H1 (cell line): ENCODE measurements around the gene PIGK. TPM values are rescaled to one million over a fixed set of nuclear protein-coding genes. Genes with fewer than 3 reads are reported as not detected.

Source experiments
- CTCF ChIA-PET: fragments of 300-600 bp; sonication (Branson Sonifier 250); formaldehyde crosslinking; loops from one replicate; lab custom pipeline; 2021; ENCODE audit not compliant: partially characterized antibody; lab: Charles Lee
- POLR2A ChIA-PET: fragments of 300-600 bp; sonication (Branson Sonifier 250); formaldehyde crosslinking; loops from one replicate; lab custom pipeline; 2021; ENCODE audit warnings: inconsistent platforms; ENCODE audit not compliant: partially characterized antibody; lab: Charles Lee
- DNase-seq, 2 experiments: peaks; one replicate each; pipeline versions ENCODE4 v3.0.0 to v3.0.0-alpha.2; 2010 to 2022; ENCODE audit warnings: low spot score in 2 of 2, low read depth in 1 of 2, mixed read lengths in 1 of 2
- FAIRE-seq: peaks from 2 replicates; lab custom pipeline; 2011; peaks lifted over from hg19 to GRCh38; lab: Jason Lieb, UNC
- H2AFZ ChIP-seq: 2 replicates; pipeline ENCODE4 v1.8.1; 2012; ENCODE audit warnings: low read length, inconsistent platforms
- H2AK5ac ChIP-seq: 2 replicates; pipeline ENCODE4 v1.6.1; 2013; ENCODE audit warnings: low read depth, low read length
- H2BK120ac ChIP-seq: replicated peaks from 2 replicates; pipeline ENCODE3; 2013; ENCODE audit warnings: low read depth, low read length, inconsistent platforms
- H2BK12ac ChIP-seq: 2 replicates; pipeline ENCODE4 v1.6.1; 2013; ENCODE audit warnings: low read depth, low read length
- H2BK15ac ChIP-seq: 2 replicates; pipeline ENCODE4 v1.6.1; 2013; ENCODE audit warnings: low read length
- H2BK20ac ChIP-seq: 2 replicates; pipeline ENCODE4 v1.6.1; 2013; ENCODE audit warnings: low read length
- H2BK5ac ChIP-seq: 2 replicates; pipeline ENCODE4 v1.6.1; 2013; ENCODE audit warnings: low read depth, low read length
- H3K14ac ChIP-seq: 2 replicates; pipeline ENCODE4 v1.6.1; 2013; ENCODE audit warnings: inconsistent platforms; ENCODE audit not compliant: insufficient read length
- H3K18ac ChIP-seq: 2 replicates; pipeline ENCODE4 v1.6.1; 2013; ENCODE audit warnings: low read length; ENCODE audit errors: extremely low read depth
- H3K23ac ChIP-seq: 2 replicates; pipeline ENCODE4 v1.6.1; 2013; ENCODE audit warnings: inconsistent platforms; ENCODE audit not compliant: insufficient read length
- H3K23me2 ChIP-seq: 2 replicates; pipeline ENCODE4 v1.6.1; 2013; ENCODE audit warnings: low read depth, low read length
- H3K27ac ChIP-seq: 2 replicates; pipeline ENCODE4 v1.6.1; 2011; ENCODE audit warnings: low read depth, low read length, inconsistent platforms
- H3K27me3 ChIP-seq, 4 experiments: replicated peaks in 1 of 4; 1 replicate in 1 of 4; 2 replicates in 3 of 4; pipeline versions ENCODE4 v1.6.1 to v1.8.1; 2011 to 2013; ENCODE audit warnings: low read length in 3 of 4, mild to moderate bottlenecking in 3 of 4, inconsistent platforms in 2 of 4, mixed read lengths in 2 of 4, moderate library complexity in 1 of 4; ENCODE audit not compliant: control insufficient read depth in 3 of 4, insufficient read depth in 3 of 4; ENCODE audit errors: extremely low read depth in 1 of 4
- H3K36me3 ChIP-seq, 4 experiments: 2 replicates each; pipeline versions ENCODE4 v1.6.1 to v1.8.1; 2011 to 2013; ENCODE audit warnings: mild to moderate bottlenecking in 4 of 4, low read length in 3 of 4, moderate library complexity in 2 of 4, control low read depth in 1 of 4, inconsistent platforms in 1 of 4; ENCODE audit not compliant: insufficient read depth in 4 of 4, control insufficient read depth in 2 of 4
- H3K4ac ChIP-seq: replicated peaks from 2 replicates; pipeline ENCODE3; 2013; ENCODE audit warnings: low read length, low read depth, mixed read lengths, inconsistent platforms; ENCODE audit not compliant: insufficient read length
- H3K4me1 ChIP-seq, 4 experiments: replicated peaks in 1 of 4; 1 replicate in 1 of 4; 2 replicates in 3 of 4; pipeline versions ENCODE4 v1.6.1 to v1.8.1; 2011 to 2013; ENCODE audit warnings: low read length in 3 of 4, inconsistent platforms in 2 of 4, mixed read lengths in 1 of 4; ENCODE audit not compliant: insufficient read depth in 4 of 4, control insufficient read depth in 3 of 4
- H3K4me2 ChIP-seq, 2 experiments: 2 replicates each; pipeline versions ENCODE4 v1.6.1 to v1.8.1; 2011 to 2013; ENCODE audit warnings: low read depth in 2 of 2, low read length in 2 of 2, control low read depth in 1 of 2, inconsistent platforms in 1 of 2, mild to moderate bottlenecking in 1 of 2; ENCODE audit not compliant: insufficient read depth in 1 of 2
- H3K4me3 ChIP-seq, 4 experiments: fragments of 200-600, 300-600 bp in 1 of 4; sonication (generic), shearing (Covaris generic), sonication (Bioruptor Twin) in 1 of 4; 2 replicates each; pipeline versions ENCODE4 v1.5.1 to v1.8.1; 2011 to 2016; ENCODE audit warnings: low read length in 4 of 4, low read depth in 3 of 4, control low read depth in 2 of 4, inconsistent platforms in 2 of 4, mild to moderate bottlenecking in 2 of 4, mixed read lengths in 1 of 4, moderate library complexity in 1 of 4; ENCODE audit not compliant: insufficient read depth in 2 of 4; ENCODE audit errors: extremely low read depth in 1 of 4
- H3K56ac ChIP-seq: replicated peaks from 2 replicates; pipeline ENCODE3; 2013; ENCODE audit warnings: low read depth, mild to moderate bottlenecking, mixed read lengths, low read length, inconsistent platforms; ENCODE audit not compliant: insufficient read length
- H3K79me1 ChIP-seq: 2 replicates; pipeline ENCODE4 v1.6.1; 2013; ENCODE audit warnings: low read depth, low read length, control low read depth
- H3K79me2 ChIP-seq, 2 experiments: 2 replicates each; pipeline versions ENCODE4 v1.6.1 to v1.8.1; 2012 to 2013; ENCODE audit warnings: low read length in 2 of 2, mild to moderate bottlenecking in 2 of 2, inconsistent platforms in 1 of 2; ENCODE audit not compliant: insufficient read depth in 2 of 2, control insufficient read depth in 1 of 2
- H3K9ac ChIP-seq, 4 experiments: replicated peaks in 1 of 4; 1 replicate in 1 of 4; 2 replicates in 3 of 4; pipeline versions ENCODE4 v1.6.1 to v1.8.1; 2011 to 2013; ENCODE audit warnings: low read depth in 3 of 4, low read length in 3 of 4, control low read depth in 2 of 4, mild to moderate bottlenecking in 2 of 4, moderate library complexity in 2 of 4, inconsistent platforms in 1 of 4; ENCODE audit errors: extremely low read depth in 1 of 4
- H3K9me3 ChIP-seq, 2 experiments: 2 replicates each; pipeline versions ENCODE4 v1.6.1 to v1.8.1; 2012 to 2013; ENCODE audit warnings: mild to moderate bottlenecking in 2 of 2, moderate library complexity in 2 of 2, control low read depth in 1 of 2, inconsistent platforms in 1 of 2, low read depth in 1 of 2, low read length in 1 of 2, mixed read lengths in 1 of 2; ENCODE audit not compliant: insufficient read depth in 2 of 2
- H4K20me1 ChIP-seq, 2 experiments: replicated peaks in 1 of 2; 2 replicates each; pipeline versions ENCODE3 to v1.8.1; 2011 to 2013; ENCODE audit warnings: inconsistent platforms in 2 of 2, low read length in 2 of 2, mild to moderate bottlenecking in 1 of 2; ENCODE audit not compliant: insufficient read depth in 2 of 2, control insufficient read depth in 1 of 2
- H4K5ac ChIP-seq: 2 replicates; pipeline ENCODE4 v1.6.1; 2013; ENCODE audit warnings: low read length, low read depth, mixed read lengths, inconsistent platforms; ENCODE audit not compliant: insufficient read length
- H4K8ac ChIP-seq: 2 replicates; pipeline ENCODE4 v1.8.0; 2013; ENCODE audit warnings: mild to moderate bottlenecking, moderate library complexity, low read length, inconsistent platforms; ENCODE audit not compliant: insufficient read depth; ENCODE audit errors: extremely low read depth
- H4K91ac ChIP-seq: replicated peaks from 2 replicates; pipeline ENCODE3; 2013; ENCODE audit warnings: low read length, mixed read lengths, inconsistent platforms; ENCODE audit not compliant: insufficient read length
- ASH2L ChIP-seq: fragments of 200-600, 300-600 bp; sonication (generic); IDR thresholded peaks from one replicate; pipeline ENCODE4 v1.7.1; 2017; ENCODE audit warnings: low read length
- ATF3 ChIP-seq: IDR thresholded peaks from 2 replicates; pipeline ENCODE4 v1.6.1; 2011; ENCODE audit warnings: low read depth, mild to moderate bottlenecking, low read length; ENCODE audit not compliant: insufficient read depth
- BCL11A ChIP-seq, 2 experiments: IDR thresholded peaks; one replicate each; pipeline ENCODE4 v1.6.1; 2011; ENCODE audit warnings: low read depth in 2 of 2, low read length in 2 of 2, mild to moderate bottlenecking in 2 of 2
- CTCF ChIP-seq, 3 experiments: IDR thresholded peaks; 1 replicate in 2 of 3; 2 replicates in 1 of 3; pipeline versions ENCODE4 v1.5.1 to v1.6.1; 2011; ENCODE audit warnings: low read length in 3 of 3, mild to moderate bottlenecking in 3 of 3, inconsistent platforms in 2 of 3, low read depth in 1 of 3, moderate library complexity in 1 of 3; ENCODE audit not compliant: insufficient read depth in 1 of 3; ENCODE audit errors: control extremely low read depth in 1 of 3
- KDM1A ChIP-seq: fragments of 200-600, 300-600 bp; sonication (generic); IDR thresholded peaks from 2 replicates; pipeline ENCODE4 v1.7.1; 2016; ENCODE audit warnings: mild to moderate bottlenecking, low read length, borderline replicate concordance
- MAX ChIP-seq: IDR thresholded peaks from 2 replicates; pipeline ENCODE4 v1.6.1; 2012; ENCODE audit warnings: inconsistent platforms
- NANOG ChIP-seq: IDR thresholded peaks from 2 replicates; pipeline ENCODE4 v1.6.1; 2011; ENCODE audit warnings: low read length, low read depth, mild to moderate bottlenecking, inconsistent platforms; ENCODE audit not compliant: insufficient read depth, poor library complexity, severe bottlenecking
- NRF1 ChIP-seq: IDR thresholded peaks from 2 replicates; pipeline ENCODE4 v1.6.1; 2011; ENCODE audit warnings: mild to moderate bottlenecking, low read depth, low read length, improper control_type of control experiment
- POLR2A ChIP-seq, 2 experiments: IDR thresholded peaks; 1 replicate in 1 of 2; 2 replicates in 1 of 2; pipeline ENCODE4 v1.6.1; 2011; ENCODE audit warnings: low read depth in 2 of 2, low read length in 2 of 2, mild to moderate bottlenecking in 2 of 2; ENCODE audit errors: control extremely low read depth in 1 of 2
- RNF2 ChIP-seq: fragments of 200-900, 300-1000 bp; sonication (generic); IDR thresholded peaks from 2 replicates; pipeline ENCODE4 v1.7.1; 2016; ENCODE audit warnings: borderline replicate concordance, low read depth, mild to moderate bottlenecking, antibody characterized with exemption, low read length; ENCODE audit not compliant: poor library complexity, severe bottlenecking; ENCODE audit errors: missing control alignments
- RXRA ChIP-seq: IDR thresholded peaks from 2 replicates; pipeline ENCODE4 v1.6.1; 2011; ENCODE audit warnings: low read depth, mild to moderate bottlenecking, low read length, moderate library complexity; ENCODE audit not compliant: insufficient read depth
- WGBS, 2 experiments: shearing (Covaris generic) in 1 of 2; methylation state at CpG; one replicate each; pipeline versions ENCODE4 v1.1.6 to v1.1.7; 2013 to 2015; ENCODE audit warnings: low lambda C conversion rate in 2 of 2, mixed read lengths in 2 of 2, inconsistent platforms in 1 of 2, low coverage in 1 of 2, missing lambda C conversion rate in 1 of 2; ENCODE audit not compliant: insufficient replicate concordance in 2 of 2, insufficient coverage in 1 of 2, insufficient read length in 1 of 2; ENCODE audit errors: extremely low coverage in 1 of 2, missing lambda C conversion rate in 1 of 2; 5-methylcytosine and 5-hydroxymethylcytosine counted together
- polyA plus RNA-seq, 7 experiments: library from polyadenylated mRNA; depleted of rRNA in 3 of 7; stranded (reverse) in 5 of 7; unstranded in 2 of 7; fragments of >200 nt in 5 of 7; fragments of 200-250 nt in 2 of 7; gene quantifications; 1 replicate in 5 of 7; 2 replicates in 1 of 7; 4 replicates in 1 of 7; pipeline versions ENCODE4 v1.2.1 to v1.2.3, GENCODE V29; 2011 to 2013; ENCODE audit warnings: missing spikeins in 2 of 7, mixed read lengths in 2 of 7
- total RNA-seq: library from RNA; stranded (reverse); fragmentation: NEBNext Ultra II Directional; extraction: Animal tissue kit (Norgen Biotek cat#: 25700); gene quantifications from 2 replicates; pipeline ENCODE4 v1.2.1, GENCODE V29; 2021

Gene PIGK
- total and polyA plus RNA-seq, 2 of the 8 experiments (the other 6 are each of a cell fraction or from before 2014, with no cell fraction given): 5.6 to 23.2 TPM

GRCh38 chr1:77227381-77227780, 8.2 kb upstream of the PIGK start:
- Histone ChIP-seq H3K14ac (no peak overlapping the region), H3K4ac (no peak overlapping the region), H3K36me3 (no peaks in the 10 kb centered on the region; a peak in 1 of 8 replicates), H3K79me2 (no peaks in the 10 kb centered on the region), H4K8ac (no peak overlapping the region), H3K4me3 (no peak overlapping the region), H3K4me2 (no peak overlapping the region), H3K18ac (no peak overlapping the region), H2AFZ (no peak overlapping the region), H3K23ac (no peak overlapping the region), H4K91ac (no peak overlapping the region), H4K20me1 (no peaks in the 10 kb centered on the region), H2BK20ac (no peak overlapping the region), H3K4me1 (0 out of 7 replicates have a peak, but pooled peaks cover 0 to under 1% (median 0%) of the 10 kb centered on the region in 4 experiments), H3K56ac (no peak overlapping the region), H2AK5ac (no peak overlapping the region), H3K9me3 (no peaks in the 10 kb centered on the region), H2BK15ac (no peak overlapping the region), H3K27ac (no peak overlapping the region), H2BK12ac (no peak overlapping the region), H3K79me1 (no peaks in the 10 kb centered on the region), H3K9ac (no peak overlapping the region), H2BK5ac (no peak overlapping the region), H3K23me2 (no peaks in the 10 kb centered on the region), H4K5ac (no peak overlapping the region), H3K27me3 (no peaks in the 10 kb centered on the region), H2BK120ac (no peak overlapping the region)
- DNase-seq (no peak), FAIRE-seq (no peak)
- WGBS, 2 experiments: 72% methylated on average over 3 of the region's 3 CpGs; no CpG with 5 or more reads in 1 of the 2 experiments
- ChIA-PET CTCF (no interaction called here), POLR2A (no interaction called here)
- TF ChIP-seq NANOG: no peak
- no peak for TF ChIP-seq BCL11A (IDR thresholded peaks at IDR 0.05; ENCODE audit: low read depth in 2 of 2, low read length in 2 of 2)
- TF ChIP-seq CTCF (IDR thresholded peaks at IDR 0.05; ENCODE audit: control extremely low read depth in 1 of 3, insufficient read depth in 1 of 3, low read depth in 1 of 3, low read length in 3 of 3): no peak
- no peak for TF ChIP-seq ATF3
- no peak for TF ChIP-seq MAX
- TF ChIP-seq ASH2L: no peak
- no peak for TF ChIP-seq KDM1A
- no peak for TF ChIP-seq POLR2A (IDR thresholded peaks at IDR 0.05; ENCODE audit: control extremely low read depth in 1 of 2, low read depth in 2 of 2, low read length in 2 of 2)
- no peak for TF ChIP-seq NRF1
- no peak for TF ChIP-seq RNF2
- TF ChIP-seq RXRA: no peak
